SW 1271 (cell line): Measurements from ENCODE around the gene ZFAND2A.

Source experiments
- DNase-seq, 2 experiments: peaks; one replicate each; lab custom pipeline; 2025; lab: John Stamatoyannopoulos, UW

Gene ZFAND2A

GRCh38 chr7:1106793-1107421 is 53.1 kb downstream of the ZFAND2A start:
- DNase-seq, result no peak

- no peak for DNase-seq
Measured at GRCh38 chr7:1106063-1106792, 53.8 kb downstream of the ZFAND2A start.

GRCh38 chr7:1105189-1105588 is 54.8 kb downstream of the ZFAND2A start:
- DNase-seq, result no peak

GRCh38 chr7:1104516-1105179 is 55.3 kb downstream of the ZFAND2A start:
- DNase-seq, result no peak

GRCh38 chr7:1103789-1104515 is 56.0 kb downstream of the ZFAND2A start:
- no peak for DNase-seq

- DNase-seq, result no peak
Measured at GRCh38 chr7:1103009-1103788, 56.8 kb downstream of the ZFAND2A start.
